ENCODE results near the gene ETF1.

The ETF1 gene

GRCh38 chr5:138563340-138564118, 20.5 kb upstream of the ETF1 start:
- DNase-seq: no peak

- no peak for DNase-seq
Measured at GRCh38 chr5:138560971-138561370, 17.9 kb upstream of the ETF1 start.

DNA sequence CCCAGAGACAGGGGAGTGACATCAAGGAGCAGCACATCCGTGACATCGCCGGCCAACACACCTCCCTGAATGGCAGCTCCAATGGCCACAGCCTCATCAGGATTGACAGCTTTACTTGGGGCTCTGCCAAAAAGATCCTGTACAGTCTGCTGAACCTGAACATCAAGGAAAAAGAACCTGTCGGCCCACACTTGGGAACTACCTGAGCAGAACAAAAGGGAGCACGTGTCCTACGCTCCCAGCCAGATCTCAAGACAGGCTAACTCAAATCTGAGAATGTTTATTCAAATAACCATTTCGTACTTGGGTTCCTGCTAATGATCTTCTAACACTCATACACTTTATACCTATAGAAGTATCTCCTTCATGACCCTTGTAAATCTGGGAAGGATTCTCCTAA, 16.9 kb upstream of the ETF1 start:
- no peak for DNase-seq

DNA sequence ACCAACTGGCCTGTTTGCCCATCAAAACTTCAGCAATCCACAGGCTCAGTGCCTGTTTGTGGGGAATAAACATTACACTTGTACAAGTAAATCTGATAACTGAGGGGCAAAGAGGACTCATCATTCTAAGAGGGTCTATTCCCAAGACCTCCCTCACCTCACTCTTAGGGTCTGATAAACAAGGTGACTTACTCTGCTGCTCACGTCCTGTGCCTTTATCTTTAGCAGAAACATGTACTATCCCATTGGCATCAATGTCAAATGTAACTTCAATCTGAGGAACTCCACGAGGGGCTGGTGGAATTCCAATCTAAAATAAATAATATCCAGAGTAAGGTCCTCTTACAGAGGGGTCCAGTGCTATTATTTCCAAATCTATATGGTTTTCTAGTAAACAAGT, 14.6 kb upstream of the ETF1 start:
- no peak for DNase-seq

DNA sequence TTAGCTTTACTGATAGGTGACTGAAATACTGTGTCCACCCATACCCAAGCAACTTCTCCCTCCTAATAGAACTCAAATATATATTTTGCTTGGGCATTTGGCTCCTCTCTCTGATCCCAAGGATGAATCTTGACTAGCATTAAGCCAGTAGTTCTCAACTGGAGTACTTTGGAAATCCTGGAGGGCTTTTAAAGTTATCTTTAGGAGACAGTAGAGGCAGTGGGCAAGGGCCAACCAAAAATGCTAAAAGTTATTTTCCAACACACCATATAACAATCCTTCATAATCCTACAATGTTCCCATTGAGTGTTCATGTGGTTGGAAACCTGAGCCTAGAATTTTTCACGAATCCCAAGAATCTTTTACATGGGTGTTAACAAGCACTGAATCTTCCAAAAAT, 11.1 kb upstream of the ETF1 start:
- no peak for DNase-seq

DNA sequence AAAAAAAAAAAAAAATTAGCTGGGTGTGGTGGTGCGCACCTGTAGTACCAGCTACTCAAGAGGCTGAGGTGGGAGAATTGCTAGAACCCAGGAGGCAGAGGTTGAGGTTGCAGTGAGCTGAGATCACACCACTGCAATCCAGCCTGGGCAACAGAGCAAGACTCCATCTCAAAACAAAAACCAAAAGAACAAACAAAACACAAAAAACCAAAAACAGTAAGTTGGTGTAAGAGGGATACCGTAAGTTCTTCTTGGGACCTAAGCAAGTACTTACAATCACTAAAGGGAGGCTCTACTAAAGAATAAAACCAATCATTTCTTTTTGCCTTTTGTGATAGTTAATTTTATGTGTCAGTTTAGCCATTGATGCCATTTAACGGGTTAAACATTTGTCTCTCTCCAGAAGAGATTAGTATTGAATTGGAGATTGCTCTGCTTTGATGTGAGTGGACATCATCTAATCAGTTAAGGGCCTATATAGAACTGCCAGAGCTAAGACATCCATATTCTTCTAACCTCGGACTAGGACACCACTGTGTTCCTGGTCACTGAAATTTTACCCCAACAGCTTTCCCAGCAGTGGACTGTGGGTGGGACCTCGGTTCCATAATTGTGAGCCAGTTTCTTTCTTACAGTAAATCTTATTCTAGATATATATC, 10.5 kb upstream of the ETF1 start:
- no peak for DNase-seq

DNA sequence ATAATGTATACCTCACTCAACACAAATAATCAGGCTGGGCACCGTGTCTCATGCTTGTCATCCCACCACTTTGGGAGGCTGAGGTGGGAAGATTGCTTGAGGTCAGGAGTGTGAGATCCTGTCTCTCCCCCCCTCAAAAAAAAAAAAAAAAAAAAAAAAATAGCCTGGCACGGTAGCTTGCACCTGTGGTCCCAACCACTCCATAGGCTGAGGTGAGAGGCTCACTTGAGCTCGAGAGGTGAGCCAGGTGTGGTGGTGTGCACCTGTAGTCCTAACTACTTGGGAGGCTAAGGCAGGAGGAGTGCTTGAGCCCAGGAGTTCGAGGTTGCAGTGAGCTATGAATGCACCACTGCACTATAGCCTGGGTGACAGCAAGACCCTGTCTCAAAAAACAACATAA, 9.6 kb upstream of the ETF1 start:
- DNase-seq: no peak

GRCh38 chr5:138549414-138549813, 6.4 kb upstream of the ETF1 start:
- no peak for DNase-seq

- no peak for DNase-seq
Measured at GRCh38 chr5:138545919-138546562, 3.0 kb upstream of the ETF1 start.

DNA sequence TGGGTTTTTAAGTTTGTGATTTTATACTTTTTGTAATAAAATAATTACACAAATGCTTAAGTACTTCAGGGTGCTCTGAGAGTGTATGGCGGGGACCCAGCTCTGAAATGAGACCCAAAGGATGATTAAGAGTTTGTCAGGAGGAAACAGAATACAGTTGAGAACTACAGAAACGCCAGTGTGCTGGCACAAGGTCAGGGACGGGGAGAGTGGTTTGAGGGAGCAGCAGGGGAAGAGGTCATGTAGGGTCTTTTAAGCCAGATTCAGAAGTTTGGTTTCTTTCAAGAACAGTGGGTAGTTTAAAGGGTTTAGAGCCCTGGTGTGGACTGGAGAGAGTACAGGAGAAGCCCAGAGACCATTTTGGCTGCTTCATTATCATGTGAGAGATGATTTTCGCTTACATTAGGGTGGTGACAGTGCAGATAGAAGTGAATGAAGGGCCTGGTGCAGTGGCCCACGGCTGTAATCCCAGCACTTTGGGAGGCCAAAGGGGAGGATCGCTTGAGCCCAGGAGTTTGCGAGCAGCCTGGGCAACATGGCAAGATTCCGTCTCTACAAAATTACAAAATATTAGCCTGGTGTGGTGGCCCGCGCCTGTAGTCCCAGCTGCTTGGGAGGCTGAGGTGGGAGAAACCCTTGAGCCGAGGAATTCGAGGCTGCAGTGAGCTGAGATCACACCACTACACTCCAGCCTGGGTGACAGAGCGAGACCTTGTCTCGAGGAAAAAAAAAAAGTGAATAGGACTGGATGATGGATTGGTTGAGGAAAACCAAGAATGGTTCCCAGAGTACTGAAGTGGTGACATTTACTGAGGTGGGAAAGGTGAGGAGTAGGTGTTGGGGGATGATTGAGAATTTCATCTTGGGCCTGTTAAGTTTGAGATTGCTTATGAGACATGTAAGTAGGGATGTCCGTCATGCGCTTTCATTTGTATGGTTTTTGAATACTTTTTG, 1.4 kb upstream of the ETF1 start:
- DNase-seq: peak; percentile 17 to 32

DNA sequence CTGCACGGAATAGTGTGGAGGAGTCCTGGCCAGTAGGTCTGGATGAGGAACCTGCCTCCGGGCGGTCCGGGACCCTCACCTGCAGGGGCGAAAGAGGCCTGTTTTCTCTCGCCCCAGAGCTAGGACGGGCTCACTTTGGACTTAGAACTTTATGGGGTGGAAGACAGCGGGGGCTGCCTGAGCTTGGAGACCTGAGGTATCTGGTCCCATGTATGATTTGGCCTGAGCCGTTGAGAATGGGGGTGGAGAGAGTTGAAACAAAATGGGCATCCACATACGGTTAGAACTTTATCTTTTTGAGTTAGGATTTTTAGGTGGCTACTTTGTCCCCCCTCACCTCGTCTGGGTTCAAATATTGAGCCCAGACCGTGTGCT, 681 bp upstream of the ETF1 start:
- DNase-seq: peak in 1 of 2 donors; percentile 87

- DNase-seq: no peak
Measured at GRCh38 chr5:138542180-138542955, 668 bp downstream of the ETF1 start.

- DNase-seq: no peak
Measured at GRCh38 chr5:138541511-138542179, 1.4 kb downstream of the ETF1 start.

DNA sequence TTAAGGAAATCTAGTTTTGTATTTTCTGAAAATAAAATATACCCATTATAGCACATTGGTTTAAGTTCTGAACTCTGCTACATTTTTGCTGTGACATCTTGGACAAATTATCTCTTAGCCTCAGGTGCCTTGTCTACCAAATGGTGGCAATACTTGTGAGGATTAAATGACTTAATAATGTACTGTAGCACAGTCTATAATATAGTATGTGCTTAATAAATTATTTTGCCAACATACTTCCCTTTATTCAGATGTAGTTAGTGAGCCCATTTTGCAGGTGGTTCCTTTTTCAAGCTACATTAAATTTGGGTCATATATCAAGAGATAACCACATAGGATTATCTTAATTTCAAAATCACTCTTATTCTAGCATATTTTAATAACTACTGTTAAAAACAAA, 3.2 kb downstream of the ETF1 start:
- no peak for DNase-seq

- DNase-seq: no peak
Measured at GRCh38 chr5:138538943-138539627, 4.0 kb downstream of the ETF1 start.

DNA sequence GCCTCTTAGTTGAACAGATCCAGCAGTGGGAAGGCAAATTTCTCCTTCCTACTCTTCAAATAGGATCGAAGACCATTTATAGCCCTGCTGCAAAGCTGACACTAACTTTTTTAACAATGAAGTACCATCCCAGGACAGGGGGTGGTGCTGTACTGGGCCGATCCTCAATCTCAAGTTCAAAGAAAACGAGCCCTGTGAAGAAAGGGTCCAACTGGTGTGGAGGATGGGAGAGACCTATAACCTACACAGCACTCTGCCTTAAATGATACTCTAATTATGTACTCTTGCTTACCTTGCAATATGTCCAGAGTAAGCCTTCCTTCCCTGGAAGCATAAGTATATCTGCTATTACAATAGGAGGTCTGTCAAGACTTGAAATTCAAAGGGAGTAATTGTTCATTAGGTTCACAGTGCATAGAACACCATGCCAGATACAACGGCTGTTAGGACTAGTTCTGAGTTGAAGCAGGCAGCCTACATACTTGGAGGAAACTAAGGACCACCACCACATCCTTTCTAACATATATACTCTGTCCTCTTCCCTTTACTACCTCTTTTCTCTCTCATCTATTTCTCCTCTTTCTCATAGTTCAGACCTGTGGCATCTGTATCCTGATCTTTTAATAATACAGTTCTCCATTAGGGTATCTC, 6.2 kb downstream of the ETF1 start:
- DNase-seq: no peak

DNA sequence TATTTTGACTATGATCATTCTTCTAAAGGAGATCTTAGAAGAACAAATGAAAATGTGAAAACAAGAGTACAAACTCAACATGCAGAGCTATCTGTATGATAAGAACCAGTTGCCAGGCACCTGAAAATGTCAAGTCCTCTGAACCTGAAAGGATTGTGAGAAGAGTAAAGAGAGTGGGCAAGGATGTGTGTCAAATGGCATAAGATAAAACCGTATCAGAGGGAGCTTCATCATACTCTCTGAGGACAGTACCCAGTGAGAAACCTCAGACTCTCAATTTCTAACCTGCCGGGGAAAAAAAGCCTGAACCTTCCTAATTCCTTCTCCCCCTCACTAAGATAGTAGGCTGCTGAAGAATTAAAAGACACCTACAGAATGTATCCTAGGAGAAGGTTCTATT, 6.8 kb downstream of the ETF1 start:
- no peak for DNase-seq

- DNase-seq: no peak
Measured at GRCh38 chr5:138533973-138534941, 8.8 kb downstream of the ETF1 start.

DNA sequence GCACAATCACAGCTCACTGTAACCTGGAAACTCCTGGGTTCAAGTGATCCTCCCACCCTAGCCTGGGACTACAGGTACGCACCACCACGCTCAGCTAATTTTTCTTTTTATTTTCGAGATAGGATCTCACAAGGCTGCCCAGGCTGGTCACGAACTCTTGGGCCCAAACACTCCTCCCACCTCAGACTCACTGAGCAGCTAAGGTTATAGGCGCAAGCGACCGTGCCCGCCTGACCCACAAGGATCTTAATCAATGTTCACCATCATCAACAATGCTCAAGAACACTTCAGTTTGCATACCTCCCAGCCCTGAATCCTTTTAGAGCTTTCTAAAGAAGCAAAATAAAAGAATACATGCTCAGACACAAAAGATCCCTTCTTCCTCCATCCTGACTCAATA, 13.2 kb downstream of the ETF1 start:
- no peak for DNase-seq
